Thyroid gland (tissue), 4 donors: Measurements from ENCODE around the gene PDF. TPM values are rescaled to one million over a fixed set of nuclear protein-coding genes. Genes with fewer than 3 reads are reported as not detected.

ENCODE experiments used
- DNase-seq, 2 donors: peaks; one replicate each; pipeline ENCODE4 v3.0.0-alpha.2; 2019
- H3K27ac ChIP-seq, 3 donors: fragments of 200-600 bp; sonication (generic); 1 replicate in 2 of 3; 2 replicates in 1 of 3; pipeline ENCODE4 v1.5.1; 2016 to 2019; ENCODE audit warnings: mild to moderate bottlenecking in 1 of 3, moderate library complexity in 1 of 3
- H3K27me3 ChIP-seq: fragments of 200-600 bp; sonication (generic); one replicate; pipeline ENCODE4 v1.5.1; 2019
- H3K36me3 ChIP-seq, 2 donors: fragments of 200-600 bp; sonication (generic); one replicate each; pipeline ENCODE4 v1.5.1; 2016 to 2019
- H3K4me1 ChIP-seq, 2 donors: fragments of 200-600 bp; sonication (generic); one replicate each; pipeline ENCODE4 v1.5.1; 2017 to 2019
- H3K4me3 ChIP-seq, 3 donors: fragments of 200-600 bp; sonication (generic); replicated peaks in 1 of 3; 1 replicate in 2 of 3; 2 replicates in 1 of 3; pipeline ENCODE4 v1.5.1; 2016; ENCODE audit warnings: mild to moderate bottlenecking in 1 of 3
- H3K9me3 ChIP-seq: fragments of 200-600 bp; sonication (generic); one replicate; pipeline ENCODE4 v1.5.1; 2017
- POLR2A ChIP-seq, 2 donors: fragments of 450-650 bp; IDR thresholded peaks; one replicate each; pipeline ENCODE4 v1.6.1; 2017; ENCODE audit warnings: antibody characterized with exemption in 2 of 2, mild to moderate bottlenecking in 2 of 2, moderate library complexity in 1 of 2
- WGBS, 2 donors: methylation state at CpG; one replicate each; pipeline ENCODE4 v1.1.5; 2017; 5-methylcytosine and 5-hydroxymethylcytosine counted together
- intact Hi-C: fragments of 100-400 bp; cut with DNase I; formaldehyde crosslinking; loops from one replicate; pipeline ENCODE4 v1.15.1; 2023
- total RNA-seq, 4 donors: library from RNA; depleted of rRNA; stranded (reverse); fragments of >200 nt; gene quantifications; one replicate each; pipeline ENCODE4 v1.2.3, GENCODE V29; 2016
- TF ChIP-seq, protein P1 (sequence below), 6 experiments: fragments of 200-600 bp in 3 of 6; fragments of 450-650 bp in 3 of 6; sonication (generic) in 3 of 6; IDR thresholded peaks; one replicate each; pipeline ENCODE4 v1.5.1; 2016 to 2019; ENCODE audit warnings: antibody characterized with exemption in 6 of 6, mild to moderate bottlenecking in 2 of 6, inconsistent platforms in 1 of 6, moderate library complexity in 1 of 6

Gene PDF
- total RNA-seq, 4 donors from 2014 or later = 35.2 to 57.0 (median 51.0) TPM

DNA sequence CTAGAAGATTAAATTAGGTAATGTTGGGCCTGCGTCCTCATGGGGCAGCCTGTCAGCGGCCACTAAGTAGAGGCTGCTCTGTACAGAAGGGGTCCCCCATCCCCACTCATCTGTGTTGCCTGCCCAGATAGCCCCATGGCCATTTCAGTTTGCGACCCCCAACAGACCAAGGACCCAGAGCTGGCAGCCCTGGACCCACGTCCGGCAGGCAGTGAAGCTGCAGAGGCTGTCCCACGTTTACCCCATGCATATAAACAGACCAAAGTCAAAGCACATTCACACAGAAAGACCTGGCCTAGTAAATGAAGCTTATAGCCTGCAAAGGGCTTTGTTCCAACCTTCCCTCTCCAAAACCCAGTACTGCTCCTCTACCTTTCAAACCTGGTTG is 4.6 kb downstream of the PDF start:
- Histone ChIP-seq H3K4me1 (peaks cover 40 to 61% of the 10 kb centered on the region in 2 donors), H3K4me3 (no peak overlapping the region), H3K9me3 (no peaks in the 10 kb centered on the region), H3K36me3 (peaks cover 42 to 45% of the 10 kb centered on the region in 2 donors), H3K27ac (peak overlapping the region; percentile 17 to 38 (median 22)), H3K27me3 (no peaks in the 10 kb centered on the region)
- intact Hi-C loops = no loop called here
- no peak for DNase-seq
- 71 to 80% methylated on average over 6 of the region's 6 CpGs for WGBS, 2 donors
- no peak for TF ChIP-seq POLR2A (IDR thresholded peaks at IDR 0.05)
- TF ChIP-seq, protein P1, sequence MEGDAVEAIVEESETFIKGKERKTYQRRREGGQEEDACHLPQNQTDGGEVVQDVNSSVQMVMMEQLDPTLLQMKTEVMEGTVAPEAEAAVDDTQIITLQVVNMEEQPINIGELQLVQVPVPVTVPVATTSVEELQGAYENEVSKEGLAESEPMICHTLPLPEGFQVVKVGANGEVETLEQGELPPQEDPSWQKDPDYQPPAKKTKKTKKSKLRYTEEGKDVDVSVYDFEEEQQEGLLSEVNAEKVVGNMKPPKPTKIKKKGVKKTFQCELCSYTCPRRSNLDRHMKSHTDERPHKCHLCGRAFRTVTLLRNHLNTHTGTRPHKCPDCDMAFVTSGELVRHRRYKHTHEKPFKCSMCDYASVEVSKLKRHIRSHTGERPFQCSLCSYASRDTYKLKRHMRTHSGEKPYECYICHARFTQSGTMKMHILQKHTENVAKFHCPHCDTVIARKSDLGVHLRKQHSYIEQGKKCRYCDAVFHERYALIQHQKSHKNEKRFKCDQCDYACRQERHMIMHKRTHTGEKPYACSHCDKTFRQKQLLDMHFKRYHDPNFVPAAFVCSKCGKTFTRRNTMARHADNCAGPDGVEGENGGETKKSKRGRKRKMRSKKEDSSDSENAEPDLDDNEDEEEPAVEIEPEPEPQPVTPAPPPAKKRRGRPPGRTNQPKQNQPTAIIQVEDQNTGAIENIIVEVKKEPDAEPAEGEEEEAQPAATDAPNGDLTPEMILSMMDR (IDR thresholded peaks at IDR 0.05) = no peak

DNA sequence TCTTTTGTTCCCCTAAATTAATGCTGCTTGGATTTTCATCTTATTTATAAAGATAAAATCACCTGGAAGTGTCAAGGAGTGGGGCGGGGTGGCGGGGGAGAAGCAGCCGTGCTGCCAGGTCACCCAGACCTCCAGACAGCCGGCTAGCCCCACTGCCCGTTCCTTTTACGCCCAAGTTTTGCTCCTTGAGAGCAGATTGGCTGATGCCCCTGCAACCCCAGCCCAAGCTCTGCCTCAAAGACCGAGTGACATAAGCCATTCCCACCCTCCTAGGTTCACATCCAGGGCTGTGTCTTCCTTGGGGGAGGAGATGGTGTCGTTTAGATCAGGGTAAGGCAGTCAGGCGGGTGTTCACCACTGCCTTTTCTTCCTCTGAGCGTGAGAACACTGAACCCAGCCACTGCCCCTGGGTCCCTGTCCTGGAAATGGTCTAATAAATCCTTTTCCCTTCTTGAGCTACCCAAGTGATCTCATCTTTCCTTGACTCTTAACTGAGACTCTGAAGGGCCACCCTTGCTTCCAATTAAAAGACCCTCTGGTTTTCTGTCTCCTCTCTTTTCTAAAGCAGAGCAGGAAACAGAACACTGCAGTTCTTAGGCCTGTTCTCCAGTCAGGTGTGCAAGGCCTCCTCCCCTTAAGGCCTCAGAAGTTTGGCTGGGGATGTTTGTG is 5.7 kb downstream of the PDF start:
- no peaks in the 10 kb centered on the region for H3K27me3 ChIP-seq
- no peak for DNase-seq
- H3K36me3 ChIP-seq = peaks cover 53 to 56% of the 10 kb centered on the region in 2 donors
- peaks cover 40 to 61% of the 10 kb centered on the region in 2 donors for H3K4me1 ChIP-seq
- no peaks in the 10 kb centered on the region for H3K9me3 ChIP-seq
- no peak overlapping the region for H3K4me3 ChIP-seq
- intact Hi-C loops = no loop called here
- TF ChIP-seq, protein P1 (IDR thresholded peaks at IDR 0.05) = no peak
- no peak for TF ChIP-seq POLR2A (IDR thresholded peaks at IDR 0.05)
- WGBS, 2 donors = 84 to 88% methylated on average over 10 of the region's 10 CpGs
- H3K27ac ChIP-seq = peak overlapping the region in 2 of 3 donors; percentile 36 to 40

DNA sequence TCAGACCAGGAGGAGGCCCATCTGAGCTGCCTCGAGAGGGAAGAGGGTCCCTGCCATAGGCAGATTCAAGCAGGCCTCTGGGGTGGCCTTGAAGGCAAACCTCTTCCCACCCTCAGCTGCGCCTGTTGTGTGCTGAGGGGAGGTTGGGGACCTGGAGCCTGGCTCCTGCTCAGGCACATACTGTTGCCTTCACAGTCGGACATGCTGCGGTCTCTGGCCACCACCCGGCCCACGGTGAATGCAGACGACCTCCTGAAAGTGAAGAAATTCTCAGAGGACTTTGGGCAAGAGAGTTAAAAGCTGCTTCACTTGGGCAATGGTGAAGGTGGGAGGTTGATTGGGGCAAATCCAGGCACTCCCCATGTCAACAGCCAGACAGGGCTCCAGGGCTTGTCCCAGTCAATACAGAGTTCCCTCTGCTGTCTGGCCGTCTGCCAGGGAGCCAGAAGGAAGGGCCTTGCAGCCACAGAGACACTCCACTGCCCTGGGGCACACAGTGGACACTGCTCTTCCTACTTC is 6.3 kb downstream of the PDF start:
- H3K4me1 ChIP-seq = peaks cover 34 to 54% of the 10 kb centered on the region in 2 donors
- peak; percentile 61 to 63 for DNase-seq
- 79 to 86% methylated on average over 5 to 8 of the region's 8 CpGs for WGBS, 2 donors
- H3K9me3 ChIP-seq = no peaks in the 10 kb centered on the region
- intact Hi-C loops = no loop called here
- H3K36me3 ChIP-seq = peaks cover 59 to 62% of the 10 kb centered on the region in 2 donors
- no peaks in the 10 kb centered on the region for H3K27me3 ChIP-seq
- TF ChIP-seq, protein P1 (IDR thresholded peaks at IDR 0.05) = no peak
- TF ChIP-seq POLR2A (IDR thresholded peaks at IDR 0.05) = no peak
- no peak overlapping the region for H3K27ac ChIP-seq
- no peak overlapping the region for H3K4me3 ChIP-seq

DNA sequence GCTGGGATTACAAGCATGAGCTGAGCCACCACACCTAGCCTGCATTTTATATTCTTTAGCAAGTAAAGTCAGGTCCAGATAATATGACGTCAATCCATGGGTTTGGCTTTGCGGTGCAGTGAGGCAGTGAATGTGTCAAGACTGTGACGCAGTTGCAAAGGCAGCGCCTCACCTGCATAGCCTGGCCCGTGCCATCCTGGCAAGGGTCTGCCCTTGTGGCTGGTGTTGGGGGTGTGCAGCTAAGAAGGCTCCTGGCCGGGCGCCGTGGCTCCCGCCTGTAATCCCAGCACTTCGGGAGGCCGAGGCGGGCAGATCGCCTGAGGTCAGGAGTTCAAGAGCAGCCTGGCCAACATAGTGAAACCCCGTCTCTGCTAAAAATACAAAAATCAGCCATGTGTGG is 7.0 kb downstream of the PDF start:
- intact Hi-C loops = no loop called here
- WGBS, 2 donors = 80 to 92% methylated on average over 6 to 13 of the region's 14 CpGs
- no peaks in the 10 kb centered on the region for H3K27me3 ChIP-seq
- peaks cover 27 to 48% of the 10 kb centered on the region in 2 donors for H3K4me1 ChIP-seq
- no peak for DNase-seq
- TF ChIP-seq, protein P1 (IDR thresholded peaks at IDR 0.05) = no peak
- H3K4me3 ChIP-seq = no peak overlapping the region
- H3K36me3 ChIP-seq = peaks cover 66 to 69% of the 10 kb centered on the region in 2 donors
- no peaks in the 10 kb centered on the region for H3K9me3 ChIP-seq
- no peak overlapping the region for H3K27ac ChIP-seq

DNA sequence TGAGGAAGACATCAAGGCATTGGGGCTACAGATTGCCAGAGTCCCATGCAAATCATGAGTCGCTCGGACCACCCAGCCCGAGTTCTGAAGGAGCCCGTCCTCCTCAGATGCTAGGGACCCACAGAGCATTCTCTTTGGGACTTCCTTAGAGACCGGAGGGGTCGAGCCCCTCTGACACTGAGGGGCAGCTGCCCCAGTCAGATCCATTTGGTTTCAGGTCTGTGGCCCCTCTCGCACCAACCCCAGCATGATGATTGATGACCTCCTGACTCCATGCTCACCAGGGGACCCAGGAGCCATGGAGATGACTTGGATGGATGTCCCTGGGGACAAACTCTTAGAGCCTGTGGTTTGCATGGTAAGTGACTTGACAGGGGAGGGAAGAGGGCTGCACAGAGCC is 8.0 kb downstream of the PDF start:
- 79 to 84% methylated on average over 5 to 7 of the region's 7 CpGs for WGBS, 2 donors
- intact Hi-C loops = no loop called here
- Histone ChIP-seq H3K36me3 (peaks cover 70 to 73% of the 10 kb centered on the region in 2 donors), H3K4me3 (no peak overlapping the region), H3K27me3 (no peaks in the 10 kb centered on the region), H3K27ac (no peak overlapping the region), H3K9me3 (no peaks in the 10 kb centered on the region), H3K4me1 (peaks cover 19 to 37% of the 10 kb centered on the region in 2 donors)
- DNase-seq = no peak
- TF ChIP-seq, protein P1 (IDR thresholded peaks at IDR 0.05) = no peak
- TF ChIP-seq POLR2A (IDR thresholded peaks at IDR 0.05) = no peak
